Measurements from ENCODE around the gene RANBP9.

RANBP9 gene

GRCh38 chr6:13678255-13678983 is 33.2 kb downstream of the RANBP9 start:
- no peak for DNase-seq (ENCODE audit: low read depth)

- no peak for DNase-seq (ENCODE audit: low read depth)
Observed at GRCh38 chr6:13677878-13678254, 33.8 kb downstream of the RANBP9 start.

DNA sequence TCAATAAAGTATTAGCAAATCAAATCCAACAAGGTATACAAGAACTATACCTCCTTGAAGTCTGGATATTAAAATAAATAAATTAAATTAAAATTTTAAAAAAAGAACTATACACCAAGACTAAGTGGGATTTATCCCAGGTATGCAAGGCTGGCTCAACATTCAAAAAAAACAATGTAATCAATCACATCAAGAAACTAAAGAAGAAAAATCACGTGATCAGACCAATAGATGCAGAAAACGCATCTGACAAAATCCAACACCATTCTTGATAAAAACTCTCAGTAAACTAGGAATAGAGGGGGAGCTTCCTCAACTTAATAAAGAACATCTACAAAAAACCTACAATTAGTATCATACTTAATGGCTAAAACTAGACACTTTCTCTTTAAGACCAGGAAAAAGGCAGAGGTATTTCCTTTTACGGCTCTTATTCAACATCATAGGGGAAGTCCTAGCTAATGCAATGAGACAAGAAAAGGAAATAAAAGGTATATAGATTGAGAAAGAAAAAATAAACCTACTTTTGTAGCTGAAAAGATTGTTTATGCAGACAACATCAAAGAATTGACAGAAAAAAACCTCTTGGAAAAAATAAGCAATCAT is 35.0 kb downstream of the RANBP9 start:
- DNase-seq (ENCODE audit: low read depth), result no peak

DNA sequence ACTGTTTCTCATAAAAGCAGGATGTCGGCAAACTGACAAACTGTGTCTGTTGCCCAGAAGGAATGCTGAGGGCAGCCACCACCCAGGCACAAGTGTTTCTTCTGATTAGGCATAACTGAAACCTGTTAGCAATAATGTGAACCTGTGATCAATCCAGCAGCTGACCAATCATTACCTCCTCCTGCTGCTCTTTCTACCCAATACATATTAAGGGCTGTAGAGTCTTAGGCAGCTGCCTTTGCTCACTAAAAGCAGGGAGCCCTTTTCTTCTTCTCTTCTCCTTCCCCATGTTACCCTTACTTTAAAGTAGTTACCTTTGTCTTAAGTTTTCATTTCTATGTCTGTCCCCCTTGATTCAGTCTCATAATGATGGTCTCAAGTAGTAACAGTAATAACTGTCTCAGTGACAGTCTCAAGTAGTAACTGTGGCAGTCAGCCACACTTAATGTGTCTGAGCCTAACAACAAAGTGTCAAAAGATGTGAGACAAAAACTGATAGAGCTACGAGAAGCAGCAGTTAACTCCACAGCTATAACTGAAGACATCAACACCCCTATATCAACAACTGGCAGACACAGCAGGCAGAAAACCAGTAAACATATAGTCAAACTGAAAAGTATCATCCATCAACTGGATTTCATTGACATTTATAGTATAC is 37.0 kb downstream of the RANBP9 start:
- DNase-seq (ENCODE audit: low read depth), result no peak

DNA sequence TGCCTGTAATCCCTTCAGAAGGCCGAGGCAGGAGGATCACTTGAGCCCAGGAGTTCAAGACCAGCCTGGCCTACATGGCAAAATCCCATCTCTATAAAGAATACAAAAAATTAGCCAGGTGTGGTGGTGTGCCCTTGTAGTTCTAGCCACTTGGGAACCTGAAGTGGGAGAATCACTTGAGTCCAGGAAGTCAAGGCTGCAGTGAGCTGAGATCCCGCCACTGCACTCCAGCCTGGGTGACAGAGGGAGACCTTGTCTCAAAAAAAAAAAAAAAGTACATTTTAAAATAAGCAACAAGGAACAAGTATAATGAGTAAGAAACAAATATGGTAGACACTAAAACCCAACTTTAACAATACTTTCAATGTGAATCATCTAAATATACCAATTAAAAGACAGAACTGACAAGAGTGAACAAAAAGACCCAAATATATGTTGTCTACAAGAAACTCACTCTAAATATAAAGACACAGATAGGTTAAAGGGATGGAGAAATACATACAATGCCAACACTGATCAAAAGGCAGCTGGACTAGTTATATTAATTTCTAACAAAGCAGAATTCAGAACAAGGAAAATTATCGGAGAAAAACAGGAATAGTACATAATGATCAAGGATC is 37.7 kb downstream of the RANBP9 start:
- DNase-seq (ENCODE audit: low read depth), result no peak

DNA sequence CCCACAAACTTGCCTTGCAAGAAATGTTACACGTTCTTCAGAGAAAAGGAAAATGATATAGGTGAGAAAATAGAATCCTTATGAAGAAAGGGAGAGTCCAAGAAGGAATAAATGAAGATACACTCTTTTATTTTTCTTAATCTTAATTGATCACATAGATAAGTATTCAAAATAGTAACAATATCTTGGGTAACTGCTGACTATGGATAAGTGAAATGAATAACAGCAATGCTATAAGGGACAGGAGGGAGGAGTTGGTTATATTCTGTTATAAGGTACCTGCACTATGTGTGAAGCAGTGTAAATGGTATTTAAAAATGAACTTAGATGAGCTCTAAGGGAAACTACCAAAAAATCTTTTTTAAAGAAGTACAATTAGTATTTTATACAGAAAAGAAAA is 38.3 kb downstream of the RANBP9 start:
- DNase-seq (ENCODE audit: low read depth), result no peak

GRCh38 chr6:13672904-13673303 is 38.7 kb downstream of the RANBP9 start:
- DNase-seq (ENCODE audit: low read depth), result no peak

DNA sequence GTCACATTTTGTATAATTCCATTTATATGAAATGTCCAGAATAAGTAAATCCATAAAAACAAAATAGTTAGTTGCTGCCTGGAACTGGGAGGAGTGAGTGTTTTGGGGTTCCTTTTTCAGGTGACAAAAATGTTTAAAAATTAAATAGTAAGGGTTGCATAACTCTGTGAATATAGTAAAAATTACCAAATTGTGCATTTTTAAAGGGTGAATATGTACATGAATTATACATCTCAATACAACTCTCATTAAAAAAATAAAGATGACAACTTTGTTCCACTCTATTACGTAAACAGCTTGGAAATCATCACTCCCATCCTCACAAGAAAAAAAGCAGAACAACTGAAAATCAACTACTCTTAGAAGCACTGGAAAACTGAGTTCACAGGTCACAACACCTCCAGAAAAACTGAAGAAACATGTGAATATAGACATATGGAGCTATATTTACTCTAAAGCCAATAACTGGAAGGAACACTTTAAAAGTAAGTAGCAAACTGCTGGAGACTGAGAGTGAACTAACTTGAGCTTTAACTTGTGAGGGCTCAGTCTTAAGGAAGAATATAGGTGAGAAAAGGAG is 40.0 kb downstream of the RANBP9 start:
- DNase-seq (ENCODE audit: low read depth), result no peak

DNA sequence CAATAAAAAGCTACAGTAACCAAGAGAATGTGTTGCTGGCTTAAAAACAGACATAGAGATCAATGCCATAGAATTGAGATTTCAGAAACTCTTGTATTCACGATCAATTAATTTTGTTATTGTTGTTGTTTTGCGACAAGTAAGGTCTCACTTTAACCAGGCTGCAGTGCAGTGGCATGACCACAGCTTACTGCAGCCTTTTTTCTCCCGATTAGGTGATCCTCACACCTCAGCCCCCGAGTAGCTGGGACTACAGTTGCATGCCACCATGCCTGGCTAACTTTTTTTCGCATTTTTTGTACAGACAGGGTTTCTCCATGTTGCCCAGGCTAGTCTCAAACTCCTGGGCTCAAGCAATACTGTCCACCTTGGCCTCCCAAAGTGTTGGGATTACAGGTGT is 42.2 kb downstream of the RANBP9 start:
- DNase-seq (ENCODE audit: low read depth), result no peak

GRCh38 chr6:13668291-13668928 is 43.2 kb downstream of the RANBP9 start:
- no peak for DNase-seq (ENCODE audit: low read depth)

DNA sequence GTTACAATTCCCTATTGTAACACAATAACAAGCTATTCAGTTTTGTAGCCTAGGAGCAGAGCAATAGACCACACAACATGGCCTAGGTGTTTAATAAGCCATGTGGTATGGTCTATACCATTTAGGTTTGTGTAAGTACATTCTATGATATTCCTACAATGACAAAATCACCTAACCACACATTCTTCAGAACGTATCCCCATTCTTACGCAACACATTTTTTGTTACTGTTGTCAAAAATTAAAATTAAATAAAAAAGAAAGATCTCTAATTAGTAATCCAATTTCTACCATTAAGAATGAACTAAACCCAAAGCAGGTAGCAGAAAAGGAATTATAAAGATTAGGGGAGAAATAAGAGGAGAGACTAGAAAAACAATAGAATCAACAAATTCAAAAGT is 44.0 kb downstream of the RANBP9 start:
- no peak for DNase-seq (ENCODE audit: low read depth)

GRCh38 chr6:13666194-13667105 is 45.2 kb downstream of the RANBP9 start:
- DNase-seq (ENCODE audit: low read depth), result no peak

DNA sequence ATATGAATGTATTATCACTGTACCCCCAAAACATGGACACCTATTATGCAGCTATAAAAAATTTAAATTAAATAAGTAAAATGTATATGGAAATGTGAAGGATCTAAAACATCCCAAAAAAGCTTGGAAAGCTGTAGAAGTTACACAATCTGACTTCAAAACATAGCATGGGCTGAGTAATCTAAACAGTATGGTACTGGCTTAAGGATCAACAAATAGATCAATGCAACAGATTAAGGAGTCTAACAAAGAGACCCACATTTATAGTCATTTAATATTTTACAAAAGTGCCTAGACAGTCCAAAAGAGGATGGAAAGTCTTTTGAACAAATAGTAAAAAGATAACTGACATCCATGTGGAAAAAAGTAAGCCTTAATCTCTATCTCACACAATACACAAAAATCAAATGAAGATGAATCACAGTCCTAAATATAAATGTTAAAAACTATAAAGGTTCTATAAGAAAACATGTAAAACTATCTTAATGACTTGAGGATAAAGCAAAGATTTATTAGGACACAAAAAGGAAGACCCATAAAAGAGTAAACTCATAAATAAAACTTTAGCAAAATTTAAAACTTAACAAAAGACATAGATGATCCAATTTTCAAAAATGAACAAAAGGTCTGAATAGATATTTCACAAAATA is 46.8 kb downstream of the RANBP9 start:
- DNase-seq (ENCODE audit: low read depth), result no peak

DNA sequence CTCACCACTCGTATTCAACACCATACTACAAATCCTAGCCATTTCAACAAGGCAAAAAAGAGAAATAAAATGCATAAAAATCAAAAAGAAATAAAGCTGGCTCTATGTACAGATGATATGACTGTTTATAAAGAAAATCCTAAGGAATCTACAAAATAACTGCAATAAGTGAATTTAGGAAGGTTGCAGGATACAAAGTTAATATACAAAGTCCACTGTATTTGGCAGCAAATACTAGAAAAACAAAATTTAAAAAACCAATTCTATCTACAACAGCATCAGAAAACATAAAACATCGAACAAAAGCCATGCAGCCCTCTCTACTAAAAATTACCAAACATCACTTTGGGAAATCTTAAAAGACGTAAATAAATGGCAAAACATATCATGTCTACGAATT is 47.6 kb downstream of the RANBP9 start:
- DNase-seq (ENCODE audit: low read depth), result no peak

GRCh38 chr6:13662651-13663334 is 48.8 kb downstream of the RANBP9 start:
- DNase-seq (ENCODE audit: low read depth), result no peak

GRCh38 chr6:13661647-13662046 is 50.0 kb downstream of the RANBP9 start:
- DNase-seq (ENCODE audit: low read depth), result no peak

- DNase-seq (ENCODE audit: low read depth), result no peak
Observed at GRCh38 chr6:13660893-13661292, 50.7 kb downstream of the RANBP9 start.

DNA sequence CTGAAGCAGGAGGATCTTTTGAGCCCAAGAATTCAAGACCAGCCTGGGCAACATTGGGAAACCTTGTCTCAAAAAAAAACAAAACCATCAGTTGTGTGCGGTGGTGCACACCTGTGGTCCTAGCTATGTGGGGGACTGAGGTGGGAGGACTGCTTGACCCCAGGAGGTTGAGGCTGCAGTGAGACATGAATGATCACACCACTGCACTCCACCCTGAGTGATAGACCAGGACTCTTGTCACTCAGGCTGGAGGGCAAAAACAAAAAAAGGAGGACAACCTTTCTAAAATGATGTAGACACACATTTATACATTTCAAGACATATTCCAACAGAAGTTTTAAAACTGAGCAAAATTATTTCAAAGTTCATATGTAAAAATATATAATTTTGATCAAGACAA is 51.4 kb downstream of the RANBP9 start:
- no peak for DNase-seq (ENCODE audit: low read depth)

DNA sequence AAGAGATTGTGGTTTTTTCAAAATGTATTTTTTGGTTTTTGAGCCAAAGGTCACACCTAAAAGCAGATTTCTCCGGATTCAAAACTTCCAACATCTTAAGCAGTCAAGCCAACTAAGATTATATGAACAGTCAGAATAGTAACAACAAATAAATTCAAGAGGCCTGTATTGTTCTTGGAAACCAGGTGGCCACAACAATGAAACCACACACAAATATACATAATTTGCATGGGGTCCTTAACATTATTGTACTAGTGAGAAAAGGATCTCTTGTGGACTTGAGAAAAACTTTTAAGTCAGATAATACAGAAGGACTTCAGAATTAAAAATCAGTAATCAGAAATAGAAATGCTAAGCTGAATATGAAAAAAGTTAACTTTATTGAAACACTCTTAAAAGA is 55.9 kb downstream of the RANBP9 start:
- DNase-seq (ENCODE audit: low read depth), result no peak

- DNase-seq (ENCODE audit: low read depth), result no peak
Observed at GRCh38 chr6:13654496-13654895, 57.1 kb downstream of the RANBP9 start.

Data from stimulated activated CD4-positive, alpha-beta T cell treated with anti-CD3 and anti-CD28 coated beads, Interleukin-2, amount 100 ng/mL, for 4 hours (primary cell).